ENCODE measurements around the gene SUPT3H.

The SUPT3H gene

GRCh38 chr6:44829836-44830235 lies 547.9 kb downstream of the SUPT3H start:
- no peak for DNase-seq (ENCODE audit: low read depth)

GRCh38 chr6:44828780-44829179 lies 549.0 kb downstream of the SUPT3H start:
- no peak for DNase-seq (ENCODE audit: low read depth)

DNA sequence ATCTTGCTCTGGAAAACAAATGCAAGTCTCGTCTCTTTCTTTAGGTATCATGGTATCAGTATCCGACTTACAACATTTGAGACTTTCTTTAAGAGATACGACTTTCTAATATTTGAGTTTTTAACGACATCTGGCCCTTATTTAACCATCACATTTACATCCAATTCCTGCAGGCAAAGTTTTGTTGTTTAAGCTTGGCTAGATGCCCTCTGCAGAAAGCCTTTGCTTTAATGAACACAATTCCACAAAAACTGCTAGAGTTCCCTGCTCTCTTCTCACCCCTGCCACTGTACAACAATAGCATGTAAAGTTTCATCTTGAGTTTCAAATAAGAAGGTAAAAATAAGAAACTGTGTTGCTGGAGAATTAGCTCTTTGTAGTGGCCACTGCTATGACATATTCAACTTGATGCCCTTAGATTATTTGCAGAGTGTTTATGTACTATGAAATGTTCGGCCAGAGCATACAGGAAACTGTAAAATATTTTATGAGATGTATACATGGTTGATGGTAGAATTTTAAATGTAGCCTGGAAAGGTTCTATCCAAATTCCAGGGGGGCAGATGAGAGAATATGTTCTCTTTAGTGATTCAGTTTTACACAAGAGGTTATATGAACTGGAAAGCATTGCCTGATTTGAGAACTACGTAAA lies 551.6 kb downstream of the SUPT3H start:
- DNase-seq (ENCODE audit: low read depth): no peak

DNA sequence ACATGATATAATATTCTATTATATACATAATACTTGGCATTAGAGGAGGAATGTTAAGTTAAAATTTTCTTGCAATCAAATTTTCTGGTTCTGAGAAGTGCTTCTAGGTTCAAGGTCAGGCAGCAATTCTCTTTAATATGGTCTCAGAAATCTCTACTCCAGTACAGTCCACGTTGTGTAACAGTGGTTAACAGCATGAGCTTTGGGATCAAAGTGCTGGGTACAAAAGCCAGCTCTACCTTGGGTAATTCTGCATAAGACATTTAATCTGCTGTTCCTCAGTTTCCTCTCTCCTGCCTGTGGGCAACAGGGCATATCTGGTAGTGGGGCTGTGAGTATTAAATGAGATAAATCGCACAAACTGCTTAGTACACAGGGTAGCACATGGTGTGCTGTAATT lies 552.5 kb downstream of the SUPT3H start:
- DNase-seq (ENCODE audit: low read depth): no peak

- DNase-seq (ENCODE audit: low read depth): no peak
Observed at GRCh38 chr6:44824567-44824966, 553.2 kb downstream of the SUPT3H start.

DNA sequence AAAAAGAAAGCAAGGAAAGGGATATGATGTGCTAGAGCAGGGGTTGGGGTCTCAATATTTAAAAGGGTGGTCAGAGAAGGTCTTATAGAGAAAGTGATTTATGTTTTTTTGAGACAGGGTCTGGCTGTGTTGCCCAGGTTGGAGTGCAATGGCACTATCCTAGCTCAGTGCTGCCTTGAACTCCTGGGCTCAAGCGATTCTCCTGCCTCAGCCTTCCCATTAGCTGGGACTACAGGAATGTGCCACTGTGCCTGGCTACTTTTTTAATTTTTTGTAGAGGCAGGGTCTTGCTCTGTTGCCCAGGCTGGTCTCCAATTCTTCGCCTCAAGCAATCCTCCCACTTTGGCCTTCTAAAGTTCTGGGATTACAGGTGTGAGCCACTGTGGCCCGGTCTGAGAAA lies 557.0 kb downstream of the SUPT3H start:
- DNase-seq (ENCODE audit: low read depth): no peak

- no peak for DNase-seq (ENCODE audit: low read depth)
Observed at GRCh38 chr6:44820321-44820720, 557.4 kb downstream of the SUPT3H start.

GRCh38 chr6:44811456-44811855 lies 566.3 kb downstream of the SUPT3H start:
- DNase-seq (ENCODE audit: low read depth): no peak

DNA sequence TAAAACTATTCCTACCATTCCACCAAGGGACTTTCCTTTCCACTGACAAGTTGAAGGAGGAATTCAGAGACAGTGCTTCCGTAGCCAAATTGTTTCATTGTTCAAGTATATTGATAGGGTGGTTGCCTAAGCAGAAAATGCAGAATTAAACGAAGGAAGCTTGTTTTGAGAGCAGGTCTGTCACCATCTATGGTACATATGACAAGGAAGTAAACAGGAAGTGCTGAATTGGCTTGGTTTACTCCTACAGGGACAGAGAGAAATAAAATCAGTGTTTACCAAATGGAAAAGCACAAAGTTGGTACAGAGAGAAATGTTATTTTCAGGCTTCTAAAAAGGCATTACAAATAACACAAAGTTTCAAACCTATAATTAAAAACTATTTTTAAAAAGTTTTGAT lies 568.5 kb downstream of the SUPT3H start:
- DNase-seq (ENCODE audit: low read depth): no peak

DNA sequence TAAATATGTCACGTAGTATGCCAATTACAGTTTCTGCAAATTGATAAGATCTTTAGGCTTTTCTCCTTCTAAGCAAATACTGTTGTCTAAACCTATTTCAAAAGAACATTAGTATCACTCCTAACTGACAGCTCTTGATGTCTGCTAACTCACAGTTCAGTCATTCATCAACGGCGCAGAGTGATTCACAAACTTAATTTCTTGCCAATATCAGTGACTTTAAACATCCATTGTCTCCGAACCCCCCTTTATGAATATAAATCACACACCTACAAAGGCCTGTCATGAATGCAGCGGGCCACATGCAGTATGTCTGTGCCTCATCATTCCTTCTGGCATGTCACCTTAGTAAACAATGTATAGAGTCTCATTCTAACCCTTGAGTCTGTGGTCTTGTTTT lies 569.6 kb downstream of the SUPT3H start:
- no peak for DNase-seq (ENCODE audit: low read depth)

DNA sequence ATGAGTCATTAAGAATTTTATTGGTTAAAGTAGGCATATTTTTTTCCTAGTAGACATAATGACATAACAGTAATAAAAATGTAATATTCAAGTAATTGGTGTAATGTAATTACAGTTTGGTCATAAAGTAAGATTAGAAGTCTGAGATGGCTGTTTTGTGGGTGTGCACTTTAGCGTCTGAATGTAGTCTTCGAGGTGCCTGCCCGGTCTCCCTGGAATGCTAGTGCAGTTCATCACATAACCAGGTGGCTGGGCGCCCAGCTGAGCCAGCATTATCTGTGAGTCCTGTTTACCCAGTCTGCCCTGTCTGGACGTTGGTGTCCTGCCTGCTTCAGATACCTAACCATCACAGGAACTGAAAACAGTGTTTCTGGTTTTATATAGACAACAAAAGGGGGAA lies 571.1 kb downstream of the SUPT3H start:
- no peak for DNase-seq (ENCODE audit: low read depth)

- DNase-seq (ENCODE audit: low read depth): no peak
Observed at GRCh38 chr6:44805238-44805846, 572.4 kb downstream of the SUPT3H start.

DNA sequence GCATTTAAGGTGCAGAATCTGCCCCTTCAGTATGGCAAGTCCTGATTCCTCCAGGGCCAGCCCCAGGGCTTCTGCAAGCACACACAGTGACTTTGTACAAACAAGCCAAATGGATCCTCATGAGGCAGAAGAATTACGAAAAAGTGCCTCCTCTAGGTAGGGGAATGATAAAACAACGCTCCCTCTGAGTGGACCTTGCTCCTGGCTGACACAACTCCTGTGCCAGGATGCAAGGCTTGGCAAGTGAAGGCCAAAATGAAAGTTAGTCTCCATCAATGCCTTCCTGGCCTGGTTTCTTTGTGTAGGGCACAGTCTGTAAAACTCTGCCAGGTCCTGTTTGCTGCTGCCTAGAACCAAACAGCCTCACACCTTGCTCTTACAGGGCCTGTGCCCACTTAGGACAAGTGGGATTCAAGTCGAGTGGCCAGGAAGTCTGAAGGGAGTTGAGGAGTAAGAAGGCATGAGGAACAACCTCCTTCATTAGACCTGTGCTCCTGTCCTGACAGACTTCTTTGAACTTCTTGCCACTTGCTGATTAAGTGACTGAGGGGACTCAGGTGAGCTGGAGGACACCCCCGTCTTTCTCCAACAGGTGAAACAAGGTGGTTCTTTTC lies 573.1 kb downstream of the SUPT3H start:
- no peak for DNase-seq (ENCODE audit: low read depth)

DNA sequence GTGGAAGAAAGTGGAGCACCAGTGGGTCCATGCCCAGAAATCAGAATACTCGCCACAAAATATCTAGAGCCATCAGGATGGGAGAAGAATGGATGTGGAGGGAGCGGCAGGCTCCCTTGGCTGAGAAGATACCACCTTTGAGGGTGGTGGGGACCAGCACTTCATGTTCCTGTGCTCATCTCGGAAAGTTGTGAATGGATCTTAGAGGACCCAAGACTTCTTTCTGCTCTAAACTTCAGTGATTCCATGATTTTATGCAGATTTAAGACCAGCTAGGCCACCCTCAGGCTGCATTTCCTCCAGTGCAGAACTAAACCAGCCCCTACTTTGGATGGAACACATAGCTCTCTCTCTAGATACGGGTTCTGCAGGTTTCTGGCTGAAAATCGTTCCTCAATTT lies 573.7 kb downstream of the SUPT3H start:
- no peak for DNase-seq (ENCODE audit: low read depth)

DNA sequence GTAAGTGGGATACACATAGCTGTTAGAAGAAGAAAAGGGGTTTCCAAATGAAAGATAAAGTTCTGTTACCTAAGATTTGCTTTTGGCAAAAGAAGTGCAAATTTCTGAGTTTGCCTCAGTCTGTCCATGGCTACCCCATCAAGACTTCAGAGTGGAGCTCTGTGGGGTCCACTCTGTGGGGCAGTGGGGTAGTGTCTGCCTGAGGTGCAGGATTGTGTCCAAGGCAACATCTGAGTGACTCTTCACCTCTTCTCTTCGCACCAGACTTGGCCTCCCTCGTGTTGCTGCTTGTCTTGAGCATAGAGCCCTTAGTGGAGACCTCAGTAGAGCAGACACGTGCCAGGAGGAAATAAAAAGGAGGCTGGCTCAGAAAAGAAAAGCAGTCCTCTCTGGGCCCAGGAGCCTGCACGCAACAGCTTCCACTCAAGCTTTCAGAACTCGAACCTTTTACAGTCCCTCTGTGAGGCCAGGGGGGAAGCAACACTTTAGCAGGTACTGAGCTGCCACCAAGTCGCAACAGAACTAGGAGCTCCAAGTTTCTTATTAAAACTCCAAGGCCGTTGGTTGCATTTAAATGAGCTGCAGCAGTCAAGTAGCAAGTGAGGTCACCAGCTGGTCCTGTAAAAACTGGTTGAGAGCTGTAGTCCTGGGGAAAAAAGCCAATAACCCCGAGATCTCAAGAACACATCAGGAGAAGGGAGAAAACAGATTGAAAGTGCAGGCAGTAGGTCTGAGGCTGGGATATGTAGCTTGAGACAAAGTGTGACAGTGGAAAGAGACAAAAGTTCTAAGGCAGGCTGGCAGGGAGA lies 576.7 kb downstream of the SUPT3H start:
- no peak for DNase-seq (ENCODE audit: low read depth)

DNA sequence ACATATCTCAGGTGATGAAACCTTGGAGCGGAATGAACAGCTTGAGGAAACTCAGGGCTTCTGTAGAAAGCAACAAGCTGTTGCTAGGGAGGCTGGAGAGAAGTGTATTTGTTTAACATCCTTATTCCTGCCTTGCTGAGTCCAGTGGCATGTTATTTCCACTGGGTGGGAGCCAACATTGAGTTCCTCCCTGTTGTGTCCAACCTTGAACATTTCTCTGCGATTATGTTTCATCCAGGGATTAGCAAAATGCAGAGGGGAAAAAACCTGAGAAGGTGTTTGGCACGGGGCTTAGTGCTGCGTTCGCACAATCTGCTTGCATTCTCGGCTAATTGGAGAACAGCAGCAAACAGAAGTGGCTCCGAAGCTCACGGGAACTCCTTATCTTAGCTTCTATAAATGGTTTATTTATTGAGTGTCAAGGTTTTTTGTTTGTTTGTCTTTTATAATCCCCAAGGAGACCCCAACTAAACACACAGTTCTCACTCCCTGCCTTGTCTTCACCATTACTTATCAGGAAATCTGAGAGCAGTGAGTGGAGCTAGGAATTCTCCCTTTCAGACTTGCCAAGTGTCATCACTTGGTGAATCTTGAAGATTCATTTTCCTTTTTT lies 577.5 kb downstream of the SUPT3H start:
- no peak for DNase-seq (ENCODE audit: low read depth)

- DNase-seq (ENCODE audit: low read depth): no peak
Observed at GRCh38 chr6:44797746-44798145, 580.0 kb downstream of the SUPT3H start.

DNA sequence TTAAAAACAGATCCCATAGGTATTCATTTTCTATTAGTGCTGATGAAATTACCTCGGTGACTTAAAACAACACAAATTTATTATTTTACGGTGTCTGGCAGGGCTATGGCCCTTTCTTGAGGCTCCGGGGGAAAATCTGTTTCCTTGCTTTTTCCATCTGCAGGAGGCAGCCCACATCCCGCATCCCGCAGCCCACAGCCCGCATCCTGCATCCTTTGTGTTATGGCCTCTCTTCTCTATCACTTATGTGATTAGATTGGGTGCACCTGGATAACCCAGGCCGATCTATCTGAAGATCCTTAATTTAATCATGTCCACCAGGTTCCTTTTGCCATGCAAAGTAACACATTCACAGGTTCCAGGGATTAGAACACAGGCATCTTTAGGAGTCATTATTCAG lies 582.4 kb downstream of the SUPT3H start:
- no peak for DNase-seq (ENCODE audit: low read depth)

- DNase-seq (ENCODE audit: low read depth): no peak
Observed at GRCh38 chr6:44789806-44790205, 587.9 kb downstream of the SUPT3H start.

- DNase-seq (ENCODE audit: low read depth): no peak
Observed at GRCh38 chr6:44789061-44789460, 588.7 kb downstream of the SUPT3H start.

GRCh38 chr6:44788387-44788981 lies 589.2 kb downstream of the SUPT3H start:
- no peak for DNase-seq (ENCODE audit: low read depth)

DNA sequence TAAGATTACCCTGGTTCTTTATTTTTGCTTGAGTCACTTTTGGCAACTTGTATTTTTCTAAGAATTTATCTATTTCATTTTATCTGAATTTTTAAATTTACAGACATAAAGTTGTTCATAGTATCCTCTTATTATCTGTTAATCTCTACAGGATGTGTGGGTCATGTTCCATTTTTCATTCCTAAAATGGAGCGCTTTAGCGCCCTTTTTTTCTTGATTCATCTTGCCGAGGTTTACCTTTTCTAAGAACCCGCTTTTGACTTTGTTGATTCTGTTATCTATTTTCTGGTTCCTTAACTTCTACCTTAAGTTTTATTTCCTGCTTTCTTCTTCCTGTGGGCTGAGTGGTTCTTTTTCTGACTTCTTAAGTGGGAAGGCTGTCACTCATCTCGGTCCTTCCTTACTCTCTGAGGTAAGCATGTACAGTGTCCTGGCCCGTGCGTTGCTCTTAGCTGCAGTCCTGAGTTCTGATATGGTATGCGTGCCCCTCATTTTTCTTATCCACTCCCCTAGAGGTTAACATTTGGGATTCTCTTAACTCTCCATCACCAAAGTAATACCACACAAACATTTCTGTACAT lies 590.4 kb downstream of the SUPT3H start:
- no peak for DNase-seq (ENCODE audit: low read depth)

Data from activated T-cell treated with anti-CD3 and anti-CD28 coated beads for 24 hours (primary cell).